GM21786 (cell line): ENCODE data around the gene APBA1.

ENCODE experiments used
- ATAC-seq: cut with Tn5 transposase; IDR thresholded peaks from one replicate; pipeline ENCODE4 v1.9.1; 2021; ENCODE audit not compliant: unreplicated experiment

The APBA1 gene

GRCh38 chr9:69579760-69580581 lies 92.2 kb downstream of the APBA1 start:
- no peak for ATAC-seq

DNA sequence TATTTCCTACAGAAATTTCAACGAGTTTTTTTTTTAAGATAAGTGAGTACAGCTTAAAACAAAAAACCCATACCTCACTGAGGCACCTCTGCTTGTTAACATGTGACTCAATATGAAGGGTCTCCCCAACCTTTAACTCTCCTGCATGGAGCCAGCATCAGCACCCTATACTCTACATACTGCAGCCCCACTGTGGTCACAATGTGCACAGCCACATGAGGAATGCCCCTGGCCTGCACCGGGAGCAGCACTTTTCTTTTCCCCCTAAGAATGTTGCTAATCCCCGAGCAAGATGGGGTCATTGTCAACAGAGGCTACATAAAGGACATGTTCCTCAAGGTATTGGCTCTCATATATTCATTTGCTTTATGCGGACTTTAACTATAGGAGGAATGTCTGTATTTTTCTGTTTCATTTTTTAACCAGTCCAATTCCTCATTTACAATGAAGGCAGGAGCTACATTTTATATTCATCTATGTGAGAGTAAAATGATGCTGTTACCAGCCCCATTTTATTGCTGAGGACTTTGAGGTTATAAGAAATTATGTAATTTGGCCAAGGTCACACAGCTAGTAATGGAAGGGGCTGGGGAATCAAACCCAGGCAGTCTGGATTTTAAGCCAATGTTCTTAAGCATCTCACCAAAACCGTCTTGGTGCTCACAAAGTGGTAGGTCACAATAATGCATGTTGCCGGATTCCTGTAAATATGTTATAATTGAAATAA lies 93.0 kb downstream of the APBA1 start:
- no peak for ATAC-seq

- ATAC-seq = no peak
These were observed 94.1 kb downstream of the APBA1 start for GRCh38 chr9:69578026-69578425.

DNA sequence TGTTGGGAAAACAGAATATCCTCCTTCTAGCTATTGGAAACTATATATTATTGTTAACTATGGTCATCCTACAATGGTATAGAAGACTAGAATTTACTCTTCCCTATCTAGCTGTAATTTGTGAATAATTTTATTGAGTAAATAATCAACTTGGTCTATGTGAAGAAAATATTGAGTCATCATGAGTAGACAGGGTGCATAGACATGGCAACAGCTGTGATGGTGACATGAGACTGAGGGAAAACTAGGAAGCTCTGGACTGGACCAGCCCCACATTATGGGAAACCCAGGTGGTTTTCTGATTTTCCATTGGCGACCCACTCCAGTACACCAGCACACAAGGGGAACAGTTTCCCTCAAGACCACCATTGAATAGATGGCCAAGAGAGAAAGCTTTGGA lies 95.0 kb downstream of the APBA1 start:
- ATAC-seq = no peak

- no peak for ATAC-seq
These were observed 98.1 kb downstream of the APBA1 start for GRCh38 chr9:69574057-69574456.

GRCh38 chr9:69573651-69574050 lies 98.5 kb downstream of the APBA1 start:
- ATAC-seq = no peak

GRCh38 chr9:69572611-69573010 lies 99.6 kb downstream of the APBA1 start:
- ATAC-seq = no peak

DNA sequence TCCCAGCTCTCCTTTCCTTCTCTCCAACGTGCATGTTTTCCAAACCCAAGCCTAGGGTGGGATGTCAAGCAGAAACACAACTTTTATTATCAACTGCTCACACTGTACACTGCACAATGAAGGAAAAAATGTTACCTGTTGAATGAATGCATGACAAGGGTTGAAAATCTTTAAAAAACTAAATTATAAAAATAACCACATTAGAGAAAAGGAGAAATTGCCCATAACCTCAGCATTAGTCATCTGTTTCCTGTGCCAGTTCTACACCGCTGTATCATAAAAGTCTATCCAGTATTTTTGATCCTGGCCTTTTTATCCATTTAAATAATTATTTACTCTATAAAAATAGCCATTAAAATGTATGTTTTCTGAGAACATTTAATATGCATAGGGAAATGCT lies 101.1 kb downstream of the APBA1 start:
- ATAC-seq = no peak

DNA sequence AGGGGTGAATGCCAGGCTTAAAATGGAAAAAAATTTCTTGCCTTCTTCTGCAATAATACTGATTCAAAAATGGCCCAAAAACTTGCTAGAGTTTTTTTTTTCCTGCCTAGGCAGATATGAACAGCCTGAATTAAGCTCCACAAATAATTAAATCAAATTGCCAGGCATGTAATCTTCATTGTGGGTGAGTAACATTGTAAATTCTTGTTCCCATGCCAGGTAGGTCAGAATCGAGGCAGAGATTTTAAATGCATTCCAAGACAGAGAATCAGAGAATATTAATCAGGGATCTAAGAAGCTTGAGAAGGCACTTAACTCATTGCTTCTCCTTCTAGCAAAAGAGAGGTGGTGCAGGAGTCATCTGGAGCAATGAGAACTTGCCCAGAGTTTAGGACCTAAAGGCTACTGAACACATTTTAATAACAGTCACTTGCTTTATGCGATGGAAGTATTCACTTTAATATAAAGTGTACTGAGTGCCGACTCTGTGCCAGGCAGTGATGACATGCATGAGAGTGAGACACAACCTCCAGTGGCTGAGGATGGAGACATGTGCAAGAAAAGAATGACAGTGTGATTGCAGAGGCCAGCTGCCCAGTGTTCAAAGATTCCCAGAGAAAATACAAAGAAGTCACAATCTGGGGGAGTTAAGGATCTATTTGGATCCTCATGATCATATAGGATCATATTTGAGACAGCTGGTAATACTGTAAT lies 102.3 kb downstream of the APBA1 start:
- no peak for ATAC-seq

- ATAC-seq = no peak
These were observed 107.6 kb downstream of the APBA1 start for GRCh38 chr9:69564557-69564956.

DNA sequence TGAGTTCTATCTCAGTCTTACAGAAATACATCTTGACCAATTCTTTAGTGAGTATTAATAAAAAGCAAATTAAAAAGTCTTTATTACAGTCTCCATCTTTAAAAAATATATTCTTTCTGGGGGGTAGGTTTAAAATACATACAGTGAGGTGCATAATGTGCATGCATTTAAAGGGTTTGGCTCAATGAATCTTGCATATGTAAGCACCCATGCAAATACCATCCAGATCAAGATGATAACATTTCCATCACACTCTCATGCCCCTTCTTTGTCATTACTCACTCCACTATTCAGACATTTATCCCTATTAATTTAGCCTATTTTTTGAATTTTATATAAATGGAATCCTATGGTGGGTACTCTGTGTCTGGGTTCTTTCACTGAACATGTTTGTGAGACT lies 113.0 kb downstream of the APBA1 start:
- no peak for ATAC-seq

DNA sequence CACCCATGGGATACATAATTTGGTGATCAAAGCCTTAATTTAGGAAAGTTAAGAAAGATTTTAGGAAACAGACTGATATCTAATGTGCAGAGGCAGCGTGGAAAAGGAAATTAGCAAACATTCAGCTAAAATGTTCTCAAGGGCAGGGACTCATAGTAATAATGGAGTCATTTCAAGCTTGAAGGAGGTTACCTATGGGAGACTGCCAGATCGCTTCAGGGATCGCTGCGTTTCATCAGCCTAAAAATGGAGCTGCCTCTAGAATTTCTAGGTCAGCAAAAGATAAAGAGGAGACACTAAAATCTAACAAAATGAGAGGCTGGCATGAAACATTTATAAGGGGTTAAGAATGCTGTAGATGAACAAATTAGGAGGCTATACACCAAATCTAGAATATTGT lies 115.5 kb downstream of the APBA1 start:
- ATAC-seq = no peak

- no peak for ATAC-seq
These were observed 116.4 kb downstream of the APBA1 start for GRCh38 chr9:69555802-69556201.

DNA sequence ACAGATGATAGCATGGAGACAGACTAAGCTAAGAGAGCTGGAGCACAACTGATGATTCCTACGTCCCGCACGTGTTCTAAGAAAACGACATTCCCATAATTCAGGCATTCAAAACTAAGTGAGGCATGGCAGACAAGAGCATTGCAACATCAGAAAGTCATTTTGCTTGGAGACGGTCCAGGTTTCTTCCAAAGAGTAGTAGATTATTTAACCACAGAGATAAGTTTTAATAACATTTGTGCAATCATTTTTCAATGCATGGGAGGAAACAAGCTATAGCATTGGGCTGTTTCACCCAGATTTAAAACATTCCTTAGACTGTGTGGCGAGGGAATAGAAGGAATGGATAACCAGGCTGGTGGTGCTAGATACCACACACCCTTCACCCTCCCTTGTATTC lies 117.2 kb downstream of the APBA1 start:
- no peak for ATAC-seq

- ATAC-seq = no peak
These were observed 122.6 kb downstream of the APBA1 start for GRCh38 chr9:69549310-69550202.

DNA sequence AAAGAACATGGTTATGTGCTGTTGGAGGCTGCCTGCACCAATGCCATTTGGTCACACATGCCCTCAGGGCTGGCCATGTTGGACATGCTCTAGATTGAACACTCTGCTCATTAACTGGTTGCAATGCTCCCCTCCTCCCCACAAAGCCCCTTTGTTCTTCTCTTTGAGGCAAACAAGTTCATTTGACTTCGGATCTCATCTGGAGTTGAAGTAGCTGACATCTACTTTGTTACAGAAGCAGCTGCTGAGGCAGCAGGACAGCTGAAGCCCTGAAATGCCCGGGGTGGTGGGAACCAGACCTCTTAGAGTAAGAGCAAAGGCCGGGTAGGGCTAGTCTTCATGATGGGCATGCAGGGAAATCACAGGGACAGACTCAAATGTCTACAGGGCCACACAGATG lies 123.5 kb downstream of the APBA1 start:
- no peak for ATAC-seq

DNA sequence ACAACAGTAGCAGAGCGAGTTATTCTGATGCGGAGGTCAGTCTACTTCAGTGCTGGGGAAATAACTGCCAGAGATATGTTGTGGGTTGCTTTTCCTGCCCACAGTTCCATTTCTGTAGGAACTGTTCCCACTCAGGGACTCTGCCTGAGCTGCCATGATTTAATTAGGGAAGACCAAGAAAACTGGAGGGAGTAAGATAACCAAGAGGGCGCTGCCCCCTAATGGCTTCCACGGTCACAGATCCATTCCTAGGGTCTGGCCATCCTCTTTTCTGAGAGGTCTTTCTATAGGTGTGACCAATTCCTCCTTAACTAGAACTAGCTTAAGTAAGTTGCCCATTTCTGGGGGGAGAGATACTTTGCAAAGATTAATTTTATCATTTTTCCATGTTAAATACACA lies 125.9 kb downstream of the APBA1 start:
- no peak for ATAC-seq

GRCh38 chr9:69542942-69543704 lies 129.0 kb downstream of the APBA1 start:
- ATAC-seq = no peak

GRCh38 chr9:69542058-69542457 lies 130.1 kb downstream of the APBA1 start:
- ATAC-seq = no peak

DNA sequence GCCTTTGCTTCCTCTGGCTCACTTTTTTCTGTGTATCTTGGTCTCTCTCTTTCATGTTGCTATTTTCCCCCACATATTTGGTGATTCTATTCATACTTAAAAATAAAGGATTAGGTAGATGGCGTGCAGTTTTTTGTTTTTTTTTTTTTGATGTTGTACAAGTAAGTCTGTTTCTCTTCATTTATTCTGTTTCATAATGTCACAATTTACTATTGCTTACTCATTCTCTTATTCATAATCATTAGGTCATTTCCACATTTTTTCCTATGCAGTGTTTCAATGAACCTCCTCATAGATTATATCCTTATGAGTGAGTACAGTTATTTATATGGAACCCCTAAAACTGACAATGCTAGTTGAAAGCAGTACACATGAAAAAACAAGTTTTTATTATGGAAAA lies 136.3 kb downstream of the APBA1 start:
- no peak for ATAC-seq
